GM12878 (cell line): Measurements from ENCODE around the gene CFAP299. TPM values are rescaled to one million over a fixed set of nuclear protein-coding genes. Genes with fewer than 3 reads are reported as not detected.
A peak's percentile ranks its signal among the peaks of the same experiment; 100 is the strongest.

Source experiments
- ATAC-seq: fragments of 200-7000 bp; cut with Tn5 transposase; 3 replicates; pipeline ENCODE4 v1.9.1; 2020; ENCODE audit warnings: mild to moderate bottlenecking, moderate library complexity
- BruUV-seq: library from RNA; stranded (reverse); fragments of 400-500 nt; replicated peaks from 2 replicates; lab custom pipeline; 2021; lab: Mats Ljungman, UMichigan
- CTCF ChIA-PET: fragments of 300-600 bp; sonication (Branson Sonifier 250); formaldehyde crosslinking; extraction: SDS; loops from one replicate; lab custom pipeline; 2021; ENCODE audit warnings: inconsistent platforms; lab: Yijun Ruan, JAX
- POLR2A ChIA-PET: fragments of 350-600 bp; formaldehyde crosslinking; extraction: SDS; loops from one replicate; lab custom pipeline; 2021; ENCODE audit warnings: inconsistent platforms; lab: Charles Lee
- RAD21 ChIA-PET: fragments of 300-600 bp; sonication (Branson Sonifier 250); formaldehyde crosslinking; loops from one replicate; lab custom pipeline; 2023; ENCODE audit warnings: antibody characterized with exemption; ENCODE audit not compliant: unreplicated experiment; lab: Charles Lee
- SMC1A ChIA-PET: fragments of 300-600 bp; sonication (Branson Sonifier 250); formaldehyde crosslinking; loops from one replicate; lab custom pipeline; 2023; ENCODE audit not compliant: unreplicated experiment, uncharacterized antibody; lab: Charles Lee
- DNase-seq: peaks from one replicate; pipeline ENCODE4 v3.0.0-alpha.2; 2011; ENCODE audit warnings: low read depth, low spot score
- FAIRE-seq: peaks from 3 replicates; lab custom pipeline; 2011; peaks lifted over from hg19 to GRCh38; lab: Jason Lieb, UNC
- H2AFZ ChIP-seq: 2 replicates; pipeline ENCODE4 v1.6.0; 2011; ENCODE audit warnings: low read depth, low read length, control low read depth; ENCODE audit not compliant: control insufficient read depth
- H3K27ac ChIP-seq: 2 replicates; pipeline ENCODE4 v1.5.1; 2011; ENCODE audit warnings: control low read depth; ENCODE audit not compliant: control insufficient read depth, insufficient read depth
- H3K27me3 ChIP-seq, 2 experiments: replicated peaks in 1 of 2; 2 replicates each; pipeline versions ENCODE4 v1.6.0 to v1.6.1; 2011; ENCODE audit warnings: low read length in 1 of 2; ENCODE audit not compliant: control insufficient read depth in 2 of 2, insufficient read depth in 2 of 2
- H3K36me3 ChIP-seq, 2 experiments: 2 replicates each; pipeline ENCODE4 v1.5.1; 2011; ENCODE audit warnings: low read length in 1 of 2; ENCODE audit not compliant: control insufficient read depth in 2 of 2, insufficient read depth in 2 of 2
- H3K4me1 ChIP-seq: 2 replicates; pipeline ENCODE4 v1.6.1; 2011; ENCODE audit warnings: mild to moderate bottlenecking, low read length, moderate library complexity, mixed read lengths; ENCODE audit not compliant: control insufficient read depth, insufficient read depth
- H3K4me2 ChIP-seq: 2 replicates; pipeline ENCODE4 v1.6.0; 2011; ENCODE audit warnings: control low read depth; ENCODE audit not compliant: control insufficient read depth, insufficient read depth
- H3K4me3 ChIP-seq: fragments of 200-600 bp; sonication (generic); 2 replicates; pipeline ENCODE4 v1.5.1; 2016
- H3K79me2 ChIP-seq: 2 replicates; pipeline ENCODE4 v1.6.0; 2011; ENCODE audit warnings: low read length; ENCODE audit not compliant: control insufficient read depth, insufficient read depth
- H3K9ac ChIP-seq: 2 replicates; pipeline ENCODE4 v1.8.0; 2011; ENCODE audit warnings: low read length, control low read depth, mixed read lengths; ENCODE audit not compliant: control insufficient read depth, insufficient read depth
- H3K9me3 ChIP-seq: replicated peaks from 3 replicates; pipeline ENCODE4 v1.5.1; 2011; ENCODE audit warnings: mild to moderate bottlenecking, low read length; ENCODE audit not compliant: control insufficient read depth, insufficient read depth
- H4K20me1 ChIP-seq: 2 replicates; pipeline ENCODE4 v1.6.0; 2011; ENCODE audit not compliant: control insufficient read depth, insufficient read depth
- CTCF ChIP-seq, 3 experiments: IDR thresholded peaks in 2 of 3; conservative IDR thresholded peaks in 1 of 3; 2 replicates each; pipeline ENCODE4 v1.5.1; 2011; ENCODE audit warnings: low read depth in 3 of 3, low read length in 3 of 3, mild to moderate bottlenecking in 3 of 3, control low read depth in 2 of 3, moderate library complexity in 2 of 3, inconsistent platforms in 1 of 3, mixed read lengths in 1 of 3; ENCODE audit not compliant: control insufficient read depth in 2 of 3, insufficient read depth in 1 of 3; ENCODE audit errors: extremely low read depth in 1 of 3
- SRF ChIP-seq, 2 experiments: IDR thresholded peaks; 2 replicates each; pipeline ENCODE4 v1.6.1; 2011; ENCODE audit warnings: low read depth in 2 of 2, low read length in 2 of 2, mild to moderate bottlenecking in 1 of 2, moderate library complexity in 1 of 2
- ZNF384 ChIP-seq: IDR thresholded peaks from 2 replicates; pipeline ENCODE4 v1.6.1; 2012; ENCODE audit warnings: low read depth, mild to moderate bottlenecking, low read length, improper control_type of control experiment, borderline replicate concordance
- WGBS: methylation state at CpG from one replicate; pipeline ENCODE4 v1.1.6; 2016; ENCODE audit warnings: low lambda C conversion rate; ENCODE audit not compliant: insufficient replicate concordance, insufficient coverage; ENCODE audit errors: missing lambda C conversion rate; 5-methylcytosine and 5-hydroxymethylcytosine counted together
- in situ Hi-C: fragments of 300-500 bp; cut with MboI; formaldehyde crosslinking; loops from 9 replicates; pipeline ENCODE4 v1.14.3; 2018; ENCODE audit warnings: mixed read lengths
- intact Hi-C: fragments of 100-400 bp; cut with micrococcal nuclease; formaldehyde crosslinking; loops from one replicate; pipeline ENCODE4 v1.14.2; 2022; ENCODE audit not compliant: unreplicated experiment
- polyA plus RNA-seq, 11 experiments: library from polyadenylated mRNA; depleted of rRNA in 4 of 11; unstranded in 6 of 11; stranded (reverse) in 5 of 11; fragments of >200 nt; fragmentation: Nextera tagmentation in 4 of 11; fragmentation: Illumina TruSeq in 1 of 11; extraction: Ambion mirVana in 4 of 11; extraction: Trizol in 1 of 11; gene quantifications; 1 replicate in 1 of 11; 2 replicates in 10 of 11; pipeline versions ENCODE4 v1.2.1 to v1.2.3, GENCODE V29; 2011 to 2016; ENCODE audit warnings: inconsistent platforms in 2 of 11, missing spikeins in 2 of 11, low read depth in 1 of 11
- total RNA-seq, 4 experiments: library from RNA; depleted of rRNA in 3 of 4; stranded (reverse); fragments of >200 nt in 3 of 4; fragmentation: Illumina TruSeq in 1 of 4; extraction: Trizol in 1 of 4; gene quantifications; 2 replicates each; pipeline versions ENCODE4 v1.2.1 to v1.2.3, GENCODE V29; 2013 to 2021

CFAP299 gene
- total and polyA plus RNA-seq, 10 of the 15 experiments (the other 5 are each of a cell fraction or from before 2014, with no cell fraction given), result 0.06 to 0.34 TPM; not detected in 8

- TF ChIP-seq CTCF (IDR thresholded peaks at IDR 0.05 in 2 of 3, conservative IDR thresholded peaks at IDR 0.05 in 1 of 3; ENCODE audit: control insufficient read depth in 2 of 3, extremely low read depth in 1 of 3, insufficient read depth in 1 of 3, low read depth in 3 of 3, low read length in 3 of 3), result no peak
Measured at GRCh38 chr4:80922941-80923340, 587.4 kb downstream of the CFAP299 start (continued).

DNA sequence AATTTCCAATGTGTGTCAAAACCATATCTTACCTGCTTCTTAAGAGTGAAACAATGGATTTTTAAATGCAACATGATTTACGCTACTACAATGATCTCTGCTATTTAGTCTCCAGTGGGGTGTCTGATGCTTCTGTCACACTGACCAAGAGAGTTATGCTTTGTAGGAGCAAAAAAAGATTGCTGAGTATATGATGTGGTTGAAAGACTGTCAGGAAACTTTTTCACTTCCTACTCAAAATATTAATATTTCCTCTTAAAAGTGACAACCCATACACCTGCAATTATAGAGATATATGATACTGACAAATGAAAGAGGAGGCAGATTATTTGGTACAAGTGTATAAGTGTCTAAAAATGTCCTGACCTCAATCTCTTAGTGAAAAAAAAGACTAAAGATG, 589.8 kb downstream of the CFAP299 start:
- ChIA-PET POLR2A (interaction anchor here (1.1 kb wide), 1 partner anchor 10 kb away, joined by 3 read pairs; no protein-coding TSS in a partner anchor), CTCF (interaction anchor here (0.5 to 2.0 kb wide), 3 partner anchors 10 to 64 kb away, joined by 3 to 8 read pairs (median 3); no protein-coding TSS in a partner anchor), SMC1A (interaction anchor here (0.8 to 1.9 kb wide), 5 partner anchors 9 to 65 kb away, joined by 4 to 18 read pairs (median 6); no protein-coding TSS in a partner anchor), RAD21 (interaction anchor here (1.2 kb wide), 1 partner anchor 36 kb away, joined by 3 read pairs; no protein-coding TSS in a partner anchor)
- no peak overlapping the region for H2AFZ ChIP-seq
- H3K9ac ChIP-seq, result no peak overlapping the region
- FAIRE-seq, result no peak
- H3K27me3 ChIP-seq, result no peaks in the 10 kb centered on the region
- intact Hi-C loops, result no loop called here
- H3K4me1 ChIP-seq, result no peaks in the 10 kb centered on the region
- WGBS, result 0% methylated on average over 1 of the region's 1 CpG
- H3K9me3 ChIP-seq, result no peaks in the 10 kb centered on the region
- H3K4me2 ChIP-seq, result no peak overlapping the region
- peak; percentile 40; the same call in 2 of the 3 replicates for ATAC-seq
- TF ChIP-seq SRF (IDR thresholded peaks at IDR 0.05; ENCODE audit: low read depth in 2 of 2, low read length in 2 of 2) (no peak), ZNF384 (0 out of 2 replicates have a peak, but pooled peaks have one; percentile 24)
- no peak overlapping the region for H3K27ac ChIP-seq
- no peaks in the 10 kb centered on the region for H3K79me2 ChIP-seq
- no peaks in the 10 kb centered on the region for H4K20me1 ChIP-seq
- no peak for DNase-seq
- BruUV-seq, result no TSS peak
- in situ Hi-C loops, result no loop called here
- H3K4me3 ChIP-seq, result no peak overlapping the region
- H3K36me3 ChIP-seq, result no peaks in the 10 kb centered on the region
